AG04450 (cell line): ENCODE data around the gene IGSF8. TPM values are rescaled to one million over a fixed set of nuclear protein-coding genes. Genes with fewer than 3 reads are reported as not detected.

ENCODE experiments used
- CTCF ChIA-PET: fragments of 300-600, 350-600 bp; formaldehyde crosslinking; extraction: SDS; loops from one replicate; lab custom pipeline; 2022; ENCODE audit warnings: antibody characterized with exemption, inconsistent platforms; lab: Charles Lee
- POLR2A ChIA-PET: fragments of 350-600 bp; formaldehyde crosslinking; extraction: SDS; loops from one replicate; lab custom pipeline; 2021; ENCODE audit warnings: antibody characterized with exemption, inconsistent platforms; lab: Yijun Ruan, JAX
- DNase-seq: peaks from one replicate; pipeline ENCODE4 v3.0.0-alpha.2; 2011; ENCODE audit warnings: low read depth, low spot score
- H3K27ac ChIP-seq: one replicate; pipeline ENCODE4 v1.5.1; 2012; ENCODE audit warnings: low read depth, low read length, control low read depth
- H3K27me3 ChIP-seq: one replicate; pipeline ENCODE4 v1.6.0; 2012; ENCODE audit warnings: low read length; ENCODE audit not compliant: control insufficient read depth, insufficient read depth
- H3K4me3 ChIP-seq: 2 replicates; pipeline ENCODE4 v1.5.1; 2011; ENCODE audit warnings: mild to moderate bottlenecking, low read depth, low read length, control low read depth
- H3K9me3 ChIP-seq: 2 replicates; pipeline ENCODE4 v1.5.1; 2012; ENCODE audit warnings: low read length; ENCODE audit not compliant: control insufficient read depth, insufficient read depth
- polyA plus RNA-seq: library from polyadenylated mRNA; depleted of rRNA; stranded (reverse); fragments of >200 nt; gene quantifications from 2 replicates; pipeline ENCODE4 v1.2.3, GENCODE V29; 2011
- TF ChIP-seq, protein P1 (sequence below): IDR thresholded peaks from 2 replicates; pipeline ENCODE4 v1.5.1; 2011; ENCODE audit warnings: low read depth, low read length, control low read depth, inconsistent platforms

Gene IGSF8
- polyA plus RNA-seq, 1 experiment, result 12.7 TPM

DNA sequence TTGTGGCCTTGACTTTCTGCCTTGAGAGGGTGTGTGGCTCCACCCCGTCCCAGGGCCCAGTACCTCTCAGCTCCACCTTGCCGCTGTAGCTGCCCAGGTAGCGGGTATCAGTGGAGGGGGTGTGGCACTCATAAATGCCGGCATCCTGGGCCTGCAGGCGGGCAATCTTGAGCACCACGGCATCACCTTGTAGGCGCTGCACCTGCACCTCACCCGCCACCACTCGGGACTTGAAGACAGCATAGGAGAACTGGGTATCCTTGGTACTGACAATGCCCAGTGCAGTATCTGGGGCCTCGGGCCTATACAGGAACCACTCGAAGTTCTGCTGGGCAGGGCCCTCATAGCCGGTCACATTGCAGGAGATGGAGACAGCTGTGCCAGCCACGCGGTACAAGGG, 3.6 kb downstream of the IGSF8 start:
- TF ChIP-seq, protein P1, sequence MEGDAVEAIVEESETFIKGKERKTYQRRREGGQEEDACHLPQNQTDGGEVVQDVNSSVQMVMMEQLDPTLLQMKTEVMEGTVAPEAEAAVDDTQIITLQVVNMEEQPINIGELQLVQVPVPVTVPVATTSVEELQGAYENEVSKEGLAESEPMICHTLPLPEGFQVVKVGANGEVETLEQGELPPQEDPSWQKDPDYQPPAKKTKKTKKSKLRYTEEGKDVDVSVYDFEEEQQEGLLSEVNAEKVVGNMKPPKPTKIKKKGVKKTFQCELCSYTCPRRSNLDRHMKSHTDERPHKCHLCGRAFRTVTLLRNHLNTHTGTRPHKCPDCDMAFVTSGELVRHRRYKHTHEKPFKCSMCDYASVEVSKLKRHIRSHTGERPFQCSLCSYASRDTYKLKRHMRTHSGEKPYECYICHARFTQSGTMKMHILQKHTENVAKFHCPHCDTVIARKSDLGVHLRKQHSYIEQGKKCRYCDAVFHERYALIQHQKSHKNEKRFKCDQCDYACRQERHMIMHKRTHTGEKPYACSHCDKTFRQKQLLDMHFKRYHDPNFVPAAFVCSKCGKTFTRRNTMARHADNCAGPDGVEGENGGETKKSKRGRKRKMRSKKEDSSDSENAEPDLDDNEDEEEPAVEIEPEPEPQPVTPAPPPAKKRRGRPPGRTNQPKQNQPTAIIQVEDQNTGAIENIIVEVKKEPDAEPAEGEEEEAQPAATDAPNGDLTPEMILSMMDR, result no peak
- Histone ChIP-seq H3K9me3 (no peaks in the 10 kb centered on the region), H3K27me3 (no peaks in the 10 kb centered on the region), H3K27ac (no peak overlapping the region), H3K4me3 (no peak overlapping the region)
- no peak for DNase-seq
- CTCF ChIA-PET, result interaction anchor here (1.1 to 5.0 kb wide), 4 partner anchors 8 to 157 kb away, joined by 3 to 49 read pairs (median 14); no protein-coding TSS in a partner anchor
- POLR2A ChIA-PET, result no interaction called here

DNA sequence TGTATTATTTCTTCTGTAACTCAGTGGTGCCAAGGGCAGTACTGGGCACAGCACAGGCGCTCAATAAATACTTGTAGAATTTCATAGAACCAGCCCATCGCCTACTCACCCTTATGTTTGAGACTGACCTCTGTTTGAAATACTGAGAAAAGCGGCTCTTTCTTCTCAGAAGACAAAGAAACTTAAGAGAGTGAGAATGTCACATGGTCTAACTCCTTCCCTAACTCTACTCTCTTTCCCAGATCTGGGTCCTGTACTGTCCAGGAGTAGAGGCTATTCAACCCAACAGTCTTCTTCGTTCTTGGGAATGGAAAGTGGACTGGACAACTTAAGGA, 4.2 kb downstream of the IGSF8 start:
- Histone ChIP-seq H3K9me3 (no peaks in the 10 kb centered on the region), H3K27ac (no peak overlapping the region), H3K4me3 (no peak overlapping the region), H3K27me3 (no peaks in the 10 kb centered on the region)
- TF ChIP-seq, protein P1, result no peak
- ChIA-PET CTCF (interaction anchor here (1.3 kb wide), 1 partner anchor 9 kb away, joined by 12 read pairs; no protein-coding TSS in a partner anchor), POLR2A (no interaction called here)
- no peak for DNase-seq

DNA sequence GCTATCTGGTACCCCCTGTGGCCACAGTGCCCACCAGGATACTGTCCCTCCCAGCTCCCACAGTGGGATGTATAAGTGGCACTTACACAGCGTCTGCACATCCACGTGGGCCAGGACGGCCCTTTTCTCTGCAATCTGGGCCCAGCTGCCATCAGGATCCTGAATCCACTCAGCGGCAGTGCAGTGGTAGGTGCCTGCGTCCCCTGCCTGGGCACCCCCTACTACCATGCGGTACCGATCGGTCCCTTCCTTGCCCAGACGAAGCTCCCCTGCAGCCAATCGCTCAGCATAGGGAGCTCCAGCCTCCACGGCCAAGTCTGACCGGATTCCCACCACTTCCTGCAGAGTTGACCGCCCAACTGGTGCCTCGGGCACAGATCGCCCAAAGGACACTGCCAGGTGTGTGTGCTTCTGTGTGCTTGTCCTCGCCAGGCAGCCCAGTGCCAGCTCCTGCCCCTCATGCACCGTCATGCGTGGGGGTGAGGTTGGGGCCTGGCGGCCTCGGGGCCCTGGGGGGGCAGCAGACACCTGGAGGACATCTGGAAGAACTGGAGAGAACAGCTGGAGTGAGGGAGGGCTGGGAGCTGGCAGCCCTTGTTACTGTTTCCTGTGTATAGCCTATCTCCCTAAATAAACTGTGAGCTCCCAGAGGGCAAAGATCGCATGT, 4.7 kb downstream of the IGSF8 start:
- Histone ChIP-seq H3K27me3 (no peaks in the 10 kb centered on the region), H3K27ac (no peak overlapping the region), H3K4me3 (no peak overlapping the region), H3K9me3 (no peaks in the 10 kb centered on the region)
- ChIA-PET CTCF (interaction anchor here (1.3 kb wide), 1 partner anchor 8 kb away, joined by 12 read pairs; no protein-coding TSS in a partner anchor), POLR2A (no interaction called here)
- TF ChIP-seq, protein P1, result no peak
- no peak for DNase-seq

DNA sequence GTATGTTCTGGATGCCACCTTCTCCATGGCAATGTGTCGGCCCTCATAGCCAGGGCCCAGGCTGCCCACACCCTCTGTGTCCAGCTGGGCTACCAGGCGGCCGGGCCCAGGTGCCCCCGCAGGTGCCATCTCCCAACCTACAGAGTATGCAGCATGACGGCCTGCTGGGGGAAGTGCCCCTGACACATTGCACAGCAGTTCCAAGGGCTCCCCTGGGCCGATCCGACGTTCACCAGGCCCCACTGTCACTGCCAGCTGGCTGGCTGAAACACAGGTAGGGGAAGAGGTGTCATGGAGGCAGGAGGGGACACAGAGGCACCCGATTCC, 5.4 kb downstream of the IGSF8 start:
- POLR2A ChIA-PET, result no interaction called here
- H3K27me3 ChIP-seq, result no peaks in the 10 kb centered on the region
- H3K9me3 ChIP-seq, result no peaks in the 10 kb centered on the region
- no peak overlapping the region for H3K4me3 ChIP-seq
- TF ChIP-seq, protein P1, result no peak
- CTCF ChIA-PET, result no interaction called here
- H3K27ac ChIP-seq, result no peak overlapping the region
- no peak for DNase-seq

DNA sequence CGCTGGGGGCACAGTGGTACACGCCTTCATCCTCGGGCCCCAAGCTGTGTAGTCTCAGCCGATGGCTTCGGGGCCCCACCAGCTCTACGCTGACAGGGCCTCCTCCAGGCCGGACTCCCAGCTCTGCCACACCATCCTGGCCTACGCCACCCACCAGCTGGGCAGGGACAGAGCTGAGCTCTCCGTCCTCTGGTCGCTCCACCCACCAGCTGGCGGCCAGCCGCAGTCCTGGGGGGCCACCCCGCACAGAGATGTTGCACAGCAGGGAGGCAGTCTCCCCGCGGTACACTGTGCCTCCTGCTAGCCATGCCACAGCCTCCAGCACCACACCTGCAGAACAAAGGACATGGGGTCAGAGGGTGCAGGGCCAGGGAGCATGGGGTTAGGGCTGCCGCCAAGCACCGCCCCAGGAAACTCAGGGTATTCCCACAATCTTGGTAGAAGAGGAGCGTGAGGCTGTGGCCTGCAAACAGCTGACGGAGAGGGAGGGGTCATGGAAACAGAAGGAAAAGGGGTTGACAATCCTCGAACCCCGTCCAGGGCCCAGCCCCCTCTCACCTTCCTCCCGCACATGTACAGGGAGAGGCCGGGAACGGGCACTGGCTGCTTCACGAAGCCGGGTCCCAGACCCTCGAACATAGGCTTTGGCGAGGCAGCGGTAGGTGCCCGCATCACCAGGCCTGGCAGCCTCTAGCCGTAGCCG, 5.9 kb downstream of the IGSF8 start:
- Histone ChIP-seq H3K4me3 (no peak overlapping the region), H3K27ac (no peak overlapping the region), H3K27me3 (no peaks in the 10 kb centered on the region), H3K9me3 (no peaks in the 10 kb centered on the region)
- no peak for DNase-seq
- ChIA-PET CTCF (interaction anchor here (1.2 to 1.3 kb wide), 2 partner anchors 14 to 127 kb away, joined by 3 read pairs; no protein-coding TSS in a partner anchor), POLR2A (no interaction called here)
- TF ChIP-seq, protein P1, result no peak
